SU-DHL-6 (cell line): ENCODE measurements around the gene SNX15.

Experiments used
- CTCF ChIP-seq: fragments of 200-600 bp; sonication (generic); IDR thresholded peaks from one replicate; pipeline ENCODE4 v1.5.1; 2017; ENCODE audit warnings: antibody characterized with exemption, mild to moderate bottlenecking, low read length, moderate library complexity; ENCODE audit not compliant: insufficient read depth, poor library complexity, severe bottlenecking
- EZH2phosphoT487 ChIP-seq: fragments of 200-600 bp; sonication (generic), shearing (Covaris generic); conservative IDR thresholded peaks from 2 replicates; pipeline ENCODE4 v1.6.1; 2018; ENCODE audit warnings: mild to moderate bottlenecking, antibody characterized with exemption, low read length, moderate library complexity, mixed read lengths

DNA sequence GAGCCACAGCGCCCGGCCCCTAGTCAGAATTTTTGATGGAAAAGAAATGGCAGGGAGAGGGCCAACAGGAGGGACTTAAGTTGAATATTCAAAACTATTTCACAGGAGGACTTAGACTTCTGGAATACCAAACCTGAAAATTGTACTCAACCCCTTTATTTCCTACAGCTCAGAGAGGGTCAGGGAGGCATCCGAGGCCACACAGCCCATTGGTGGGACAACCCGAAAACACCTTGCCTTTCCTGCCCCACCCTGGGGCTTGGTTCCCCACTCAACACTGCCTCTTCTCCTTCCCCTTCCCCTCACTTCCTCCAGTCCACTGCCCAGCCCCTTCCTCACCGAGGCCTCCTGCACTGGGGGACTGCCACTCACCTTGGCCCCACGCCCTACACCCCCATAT lies 29.8 kb downstream of the SNX15 start:
- TF ChIP-seq CTCF (no peak), EZH2phosphoT487 (no peak)
